Activated CD4-positive, alpha-beta T cell treated with anti-CD3 and anti-CD28 coated beads, Interleukin-2, amount 10 ng/mL, durations not matched to agents 24 days and 14 days (primary cell): ENCODE results near the gene RNASET2. TPM values are rescaled to one million over a fixed set of nuclear protein-coding genes. Genes with fewer than 3 reads are reported as not detected.

Source experiments
- DNase-seq: peaks from one replicate; pipeline ENCODE4 v3.0.0; 2022
- H3K27ac Mint-ChIP-seq: one replicate; pipeline ENCODE4 v1.8.0; 2022; ENCODE audit warnings: mild to moderate bottlenecking, mixed read lengths
- H3K27me3 Mint-ChIP-seq: one replicate; pipeline ENCODE4 v1.8.0; 2022; ENCODE audit warnings: mixed read lengths
- H3K36me3 Mint-ChIP-seq: one replicate; pipeline ENCODE4 v1.8.0; 2022; ENCODE audit warnings: low read depth, mild to moderate bottlenecking, mixed read lengths
- H3K4me1 Mint-ChIP-seq: one replicate; pipeline ENCODE4 v1.8.0; 2021; ENCODE audit warnings: mixed read lengths
- H3K4me3 Mint-ChIP-seq: one replicate; pipeline ENCODE4 v1.8.0; 2022; ENCODE audit warnings: mild to moderate bottlenecking, moderate library complexity, mixed read lengths
- H3K9me3 Mint-ChIP-seq: one replicate; pipeline ENCODE4 v1.8.0; 2021; ENCODE audit warnings: mixed read lengths
- intact Hi-C: fragments of 100-400 bp; cut with micrococcal nuclease; formaldehyde crosslinking; loops from one replicate; pipeline ENCODE4 v1.15.1; 2023
- total RNA-seq: library from RNA; stranded (reverse); gene quantifications from 2 replicates; pipeline ENCODE4 v1.2.3, GENCODE V29; 2022

The RNASET2 gene
- total RNA-seq, 1 donor from 2014 or later = 93.3 TPM

DNA sequence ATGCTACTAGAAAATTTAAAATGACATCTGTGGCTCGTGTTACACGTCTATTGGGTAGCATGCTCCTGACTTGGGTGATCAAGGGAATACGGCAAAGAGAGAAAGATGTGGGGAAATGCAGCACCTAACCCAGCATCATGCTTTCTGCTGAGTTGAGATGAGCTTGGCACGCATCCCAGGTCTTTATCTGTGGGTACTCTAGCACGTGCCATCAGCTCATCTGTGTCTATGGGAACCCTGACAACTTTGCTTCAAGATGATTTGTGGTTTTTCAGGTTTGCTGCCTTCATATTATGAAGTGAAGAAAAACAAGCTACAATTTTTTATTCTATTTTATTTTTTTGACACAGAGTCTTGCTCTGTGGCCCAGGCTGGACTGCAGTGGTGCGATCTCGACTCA lies 21.0 kb downstream of the RNASET2 start:
- H3K4me1 Mint-ChIP-seq = peaks cover 27% of the 10 kb centered on the region
- peaks cover 69% of the 10 kb centered on the region for H3K36me3 Mint-ChIP-seq
- no peaks in the 10 kb centered on the region for H3K9me3 Mint-ChIP-seq
- H3K4me3 Mint-ChIP-seq = no peak overlapping the region
- no peak for DNase-seq
- H3K27me3 Mint-ChIP-seq = no peaks in the 10 kb centered on the region
- intact Hi-C loops = no loop called here
- no peak overlapping the region for H3K27ac Mint-ChIP-seq

DNA sequence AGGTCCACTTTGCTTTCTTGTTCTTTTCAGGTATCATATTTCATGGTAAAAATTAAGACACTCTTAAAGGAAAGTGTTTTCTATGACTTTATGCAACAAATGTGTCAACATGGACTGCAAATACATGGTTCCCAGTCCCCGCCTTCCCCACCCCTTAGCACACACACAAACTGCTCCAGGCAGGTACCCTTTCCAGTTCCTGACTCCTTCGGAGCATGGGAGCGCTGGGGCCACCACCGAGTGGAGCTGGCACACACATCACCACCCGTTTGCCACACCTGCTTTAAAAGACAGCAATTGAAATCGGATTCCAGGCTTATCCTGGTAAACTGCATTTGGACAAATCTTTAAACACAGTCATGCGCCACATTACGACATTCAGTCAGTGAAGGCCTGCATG lies 22.2 kb downstream of the RNASET2 start:
- H3K27ac Mint-ChIP-seq = no peak overlapping the region
- DNase-seq = no peak
- H3K4me1 Mint-ChIP-seq = peaks cover 20% of the 10 kb centered on the region
- no peak overlapping the region for H3K4me3 Mint-ChIP-seq
- intact Hi-C loops = no loop called here
- H3K36me3 Mint-ChIP-seq = peaks cover 69% of the 10 kb centered on the region
- no peaks in the 10 kb centered on the region for H3K9me3 Mint-ChIP-seq
- no peaks in the 10 kb centered on the region for H3K27me3 Mint-ChIP-seq

- no peak for DNase-seq
- peaks cover 71% of the 10 kb centered on the region for H3K36me3 Mint-ChIP-seq
- H3K9me3 Mint-ChIP-seq = no peaks in the 10 kb centered on the region
- intact Hi-C loops = no loop called here
- H3K27me3 Mint-ChIP-seq = no peaks in the 10 kb centered on the region
- peaks cover 20% of the 10 kb centered on the region for H3K4me1 Mint-ChIP-seq
- H3K4me3 Mint-ChIP-seq = no peak overlapping the region
- H3K27ac Mint-ChIP-seq = no peak overlapping the region
Observed at GRCh38 chr6:166933396-166933795, 23.0 kb downstream of the RNASET2 start.

DNA sequence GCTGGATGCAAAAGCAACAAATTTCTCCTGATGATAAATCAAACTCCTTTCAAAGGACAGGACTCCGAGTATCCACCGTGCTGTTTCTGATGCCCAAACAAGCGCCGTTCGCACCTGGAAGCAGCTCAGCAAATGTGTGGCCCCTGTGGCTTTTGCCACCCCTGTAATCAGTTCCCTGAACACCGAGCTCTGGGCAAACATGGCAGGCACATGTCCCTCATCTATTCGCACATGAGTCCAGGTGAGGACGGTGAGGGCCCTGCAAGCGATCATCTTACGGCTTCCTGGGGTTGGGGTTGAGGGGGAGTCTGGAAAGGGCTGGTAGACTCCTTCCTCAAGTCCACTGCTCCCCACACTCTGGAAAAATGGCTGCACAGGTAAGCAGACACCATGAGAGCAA lies 23.7 kb downstream of the RNASET2 start:
- peaks cover 68% of the 10 kb centered on the region for H3K36me3 Mint-ChIP-seq

GRCh38 chr6:166932116-166932515 lies 24.2 kb downstream of the RNASET2 start:
- Mint-ChIP-seq H3K4me3 (no peak overlapping the region), H3K27ac (peak overlapping the region; percentile 35), H3K27me3 (no peaks in the 10 kb centered on the region), H3K4me1 (peaks cover 18% of the 10 kb centered on the region), H3K9me3 (no peaks in the 10 kb centered on the region), H3K36me3 (peaks cover 67% of the 10 kb centered on the region)
- intact Hi-C loops = no loop called here
- DNase-seq = no peak

More for the DNA sequence above, 23.7 kb downstream of the RNASET2 start:
- Mint-ChIP-seq H3K27me3 (no peaks in the 10 kb centered on the region), H3K4me3 (no peak overlapping the region), H3K27ac (no peak overlapping the region), H3K4me1 (peaks cover 18% of the 10 kb centered on the region), H3K9me3 (no peaks in the 10 kb centered on the region)
- intact Hi-C loops = no loop called here
- DNase-seq = no peak

DNA sequence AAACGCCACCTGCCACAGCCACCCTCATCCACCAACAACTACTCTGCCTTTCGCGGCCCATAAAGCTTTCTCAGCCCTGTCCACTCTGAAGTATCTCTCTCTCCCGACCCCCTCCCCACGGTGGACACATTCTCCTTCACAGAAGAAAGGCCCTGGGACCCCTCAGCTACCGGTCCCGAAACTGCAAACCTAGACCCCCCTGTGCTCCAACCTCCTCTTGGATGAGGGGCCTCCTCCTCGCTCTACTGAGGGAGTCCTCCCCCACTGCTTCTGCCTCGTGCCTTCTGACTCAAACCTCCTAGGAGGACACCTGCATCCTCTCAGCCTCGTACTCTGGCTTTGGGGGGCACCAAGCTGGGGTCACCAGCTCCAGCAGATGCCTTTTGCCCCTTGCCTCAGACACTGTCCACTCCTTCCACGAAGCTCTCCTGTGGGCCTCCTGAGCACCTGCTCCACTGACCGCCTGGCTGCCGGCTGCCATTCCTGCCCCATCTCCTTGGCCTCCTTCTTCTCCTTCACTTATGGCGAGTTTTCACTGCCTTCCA lies 24.9 kb downstream of the RNASET2 start:
- no peaks in the 10 kb centered on the region for H3K9me3 Mint-ChIP-seq
- H3K4me3 Mint-ChIP-seq = no peak overlapping the region
- intact Hi-C loops = no loop called here
- no peaks in the 10 kb centered on the region for H3K27me3 Mint-ChIP-seq
- no peak for DNase-seq
- H3K4me1 Mint-ChIP-seq = peaks cover 14% of the 10 kb centered on the region
- H3K36me3 Mint-ChIP-seq = peaks cover 66% of the 10 kb centered on the region
- H3K27ac Mint-ChIP-seq = peak overlapping the region; percentile 35

- Mint-ChIP-seq H3K36me3 (peaks cover 61% of the 10 kb centered on the region), H3K9me3 (no peaks in the 10 kb centered on the region), H3K4me1 (peaks cover 9% of the 10 kb centered on the region), H3K27me3 (no peaks in the 10 kb centered on the region), H3K4me3 (no peak overlapping the region), H3K27ac (no peak overlapping the region)
- no peak for DNase-seq
- intact Hi-C loops = no loop called here
Observed at GRCh38 chr6:166930354-166930891, 25.9 kb downstream of the RNASET2 start.

DNA sequence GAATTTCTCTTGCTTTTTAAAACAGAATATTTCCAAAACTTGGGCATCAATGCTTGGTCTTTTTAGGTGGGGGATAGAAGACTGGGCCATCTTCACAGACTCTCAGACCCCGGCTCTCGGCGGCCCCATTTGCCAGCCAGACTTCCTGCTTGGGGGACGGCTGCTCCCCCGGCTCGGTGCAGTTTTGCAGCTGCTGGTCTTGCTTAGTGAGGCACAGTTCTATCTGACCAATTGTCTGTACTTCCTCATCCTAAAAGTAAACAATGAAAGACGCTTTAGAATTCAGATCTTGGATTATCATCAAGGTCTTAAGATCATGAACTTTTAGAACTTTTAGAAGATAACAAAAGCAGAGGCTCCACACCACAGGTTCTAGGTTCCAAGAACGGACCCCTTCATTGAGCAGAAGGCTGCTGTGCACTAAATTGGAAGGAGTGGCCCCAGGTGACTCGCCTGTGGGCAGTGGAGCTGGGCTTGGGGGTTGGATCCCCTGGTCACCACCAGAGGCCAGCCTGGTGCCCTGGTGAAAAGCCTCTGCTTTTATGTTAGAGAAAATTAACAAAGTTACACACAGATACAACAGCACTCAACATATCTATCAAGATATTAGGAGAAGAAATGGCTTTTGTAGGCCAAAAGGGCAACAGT lies 26.7 kb downstream of the RNASET2 start:
- Mint-ChIP-seq H3K27ac (no peak overlapping the region), H3K4me3 (no peak overlapping the region), H3K9me3 (no peaks in the 10 kb centered on the region), H3K36me3 (peaks cover 58% of the 10 kb centered on the region), H3K4me1 (peaks cover 9% of the 10 kb centered on the region), H3K27me3 (no peaks in the 10 kb centered on the region)
- DNase-seq = no peak
- intact Hi-C loops = no loop called here

DNA sequence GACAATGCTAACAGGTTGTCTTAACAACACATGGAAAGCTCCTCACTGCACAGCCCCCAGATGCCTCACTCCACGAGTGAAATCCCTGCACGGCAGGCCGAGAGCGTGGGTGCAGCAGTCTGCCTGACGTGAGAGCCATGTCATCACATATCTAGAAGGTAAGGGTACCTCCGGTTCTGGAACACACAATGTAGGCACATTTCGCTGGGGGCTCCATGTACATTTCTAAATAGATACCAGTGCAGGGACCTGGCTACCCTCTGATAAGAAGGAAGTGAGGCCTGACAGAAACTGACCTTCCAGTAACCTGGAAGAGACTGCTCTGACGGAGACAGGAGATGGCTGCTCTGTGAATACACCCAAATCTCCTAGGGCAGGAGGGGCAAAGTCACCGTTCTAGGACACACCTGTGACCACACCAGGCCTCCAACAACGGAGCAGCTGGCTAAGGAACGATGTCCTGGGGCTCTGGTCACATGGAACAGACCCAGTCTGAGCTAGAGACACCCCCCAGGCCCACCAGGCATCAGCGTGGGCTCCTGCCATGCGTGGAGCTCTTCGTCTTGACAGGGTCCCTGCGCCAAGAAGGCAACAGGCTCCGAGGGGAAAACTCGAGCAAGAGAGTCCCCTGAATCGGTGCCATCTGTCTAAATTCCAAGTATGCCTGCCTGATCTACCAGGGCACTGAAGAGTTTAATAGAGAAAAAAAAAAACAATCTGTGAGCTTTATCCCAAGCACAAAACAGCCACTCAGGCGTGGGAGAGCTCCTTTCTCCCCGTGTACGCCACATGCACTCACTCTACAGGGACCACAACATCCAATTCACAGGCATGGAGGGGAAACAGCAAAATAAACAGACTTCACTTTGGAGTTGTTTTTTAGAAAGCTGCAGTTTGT lies 27.5 kb downstream of the RNASET2 start:
- H3K27me3 Mint-ChIP-seq = no peaks in the 10 kb centered on the region
- no peak for DNase-seq
- intact Hi-C loops = no loop called here

GRCh38 chr6:166927935-166928643 lies 28.3 kb downstream of the RNASET2 start:
- intact Hi-C loops = no loop called here
- Mint-ChIP-seq H3K4me3 (no peak overlapping the region), H3K36me3 (peaks cover 53% of the 10 kb centered on the region), H3K9me3 (no peaks in the 10 kb centered on the region), H3K27me3 (no peaks in the 10 kb centered on the region), H3K27ac (no peak overlapping the region), H3K4me1 (peaks cover 9% of the 10 kb centered on the region)
- DNase-seq = no peak

More for the DNA sequence above, 27.5 kb downstream of the RNASET2 start:
- peaks cover 9% of the 10 kb centered on the region for H3K4me1 Mint-ChIP-seq
- H3K27ac Mint-ChIP-seq = no peak overlapping the region
- H3K9me3 Mint-ChIP-seq = no peaks in the 10 kb centered on the region
- no peak overlapping the region for H3K4me3 Mint-ChIP-seq
- peaks cover 57% of the 10 kb centered on the region for H3K36me3 Mint-ChIP-seq

DNA sequence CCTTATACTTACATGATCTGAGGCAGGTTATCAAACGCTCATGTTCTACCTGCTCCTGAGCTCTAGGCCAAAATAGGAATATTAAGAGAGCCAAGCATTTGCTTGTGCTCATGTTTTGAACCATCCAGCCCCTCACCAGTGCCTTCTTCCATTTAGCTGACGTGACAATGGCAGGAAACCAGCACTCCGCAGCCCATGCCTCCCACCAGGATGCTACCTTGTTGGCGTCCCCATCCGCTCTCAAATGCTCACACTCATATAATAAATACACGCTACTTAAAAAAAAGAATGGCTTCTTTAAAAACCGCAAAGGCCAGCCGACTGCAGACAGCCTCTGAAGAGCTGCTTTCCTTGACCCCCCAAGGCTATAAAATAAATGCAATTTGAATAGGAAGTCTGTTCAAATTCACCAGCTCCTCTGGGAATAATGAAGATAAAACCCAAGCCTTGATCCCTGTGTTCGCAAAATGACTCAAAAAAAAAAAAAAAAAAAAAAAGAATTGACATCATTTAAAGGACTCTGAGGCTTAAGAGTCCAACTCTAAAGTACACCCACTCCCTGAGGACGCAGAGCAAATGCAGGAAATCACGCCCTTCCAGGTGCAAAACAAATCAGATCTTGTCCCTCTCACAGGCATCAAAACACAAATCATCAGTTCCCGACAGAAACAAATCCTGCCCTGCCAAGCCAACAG lies 29.0 kb downstream of the RNASET2 start:
- Mint-ChIP-seq H3K9me3 (no peaks in the 10 kb centered on the region), H3K27me3 (no peaks in the 10 kb centered on the region), H3K27ac (no peak overlapping the region), H3K36me3 (peaks cover 49% of the 10 kb centered on the region), H3K4me3 (no peak overlapping the region), H3K4me1 (peaks cover 11% of the 10 kb centered on the region)
- no peak for DNase-seq
- intact Hi-C loops = no loop called here

DNA sequence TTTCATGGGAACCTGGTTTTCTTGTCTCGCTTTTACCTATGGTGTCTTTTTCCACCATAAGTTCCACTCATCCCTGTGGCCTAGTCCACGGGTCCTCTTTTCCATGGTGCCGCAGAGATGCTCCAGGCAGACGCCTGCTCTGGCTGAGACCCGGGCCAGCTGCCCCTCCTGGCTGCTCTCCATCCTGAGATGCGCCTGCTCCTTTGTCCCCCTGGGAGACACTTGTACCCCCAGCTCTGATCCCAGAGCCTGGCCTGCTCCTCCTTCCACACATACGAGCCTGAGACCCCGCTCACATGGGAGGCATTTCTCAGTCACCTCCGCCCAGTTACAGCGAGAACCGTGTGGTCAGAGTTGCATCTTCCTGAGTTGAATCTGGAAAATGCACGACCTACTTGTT lies 29.6 kb downstream of the RNASET2 start:
- DNase-seq = no peak
- Mint-ChIP-seq H3K4me1 (peaks cover 7% of the 10 kb centered on the region), H3K36me3 (peaks cover 43% of the 10 kb centered on the region), H3K27ac (no peak overlapping the region), H3K9me3 (no peaks in the 10 kb centered on the region), H3K27me3 (no peaks in the 10 kb centered on the region), H3K4me3 (no peak overlapping the region)
- intact Hi-C loops = no loop called here
